ENCODE results near the gene SF3A2. TPM values are rescaled to one million over a fixed set of nuclear protein-coding genes. Genes with fewer than 3 reads are reported as not detected.

The SF3A2 gene
- total and polyA plus RNA-seq, 10 of the 15 experiments (the other 5 are each of a cell fraction or from before 2014, with no cell fraction given) = 0.33 to 143 (median 30.6) TPM

DNA sequence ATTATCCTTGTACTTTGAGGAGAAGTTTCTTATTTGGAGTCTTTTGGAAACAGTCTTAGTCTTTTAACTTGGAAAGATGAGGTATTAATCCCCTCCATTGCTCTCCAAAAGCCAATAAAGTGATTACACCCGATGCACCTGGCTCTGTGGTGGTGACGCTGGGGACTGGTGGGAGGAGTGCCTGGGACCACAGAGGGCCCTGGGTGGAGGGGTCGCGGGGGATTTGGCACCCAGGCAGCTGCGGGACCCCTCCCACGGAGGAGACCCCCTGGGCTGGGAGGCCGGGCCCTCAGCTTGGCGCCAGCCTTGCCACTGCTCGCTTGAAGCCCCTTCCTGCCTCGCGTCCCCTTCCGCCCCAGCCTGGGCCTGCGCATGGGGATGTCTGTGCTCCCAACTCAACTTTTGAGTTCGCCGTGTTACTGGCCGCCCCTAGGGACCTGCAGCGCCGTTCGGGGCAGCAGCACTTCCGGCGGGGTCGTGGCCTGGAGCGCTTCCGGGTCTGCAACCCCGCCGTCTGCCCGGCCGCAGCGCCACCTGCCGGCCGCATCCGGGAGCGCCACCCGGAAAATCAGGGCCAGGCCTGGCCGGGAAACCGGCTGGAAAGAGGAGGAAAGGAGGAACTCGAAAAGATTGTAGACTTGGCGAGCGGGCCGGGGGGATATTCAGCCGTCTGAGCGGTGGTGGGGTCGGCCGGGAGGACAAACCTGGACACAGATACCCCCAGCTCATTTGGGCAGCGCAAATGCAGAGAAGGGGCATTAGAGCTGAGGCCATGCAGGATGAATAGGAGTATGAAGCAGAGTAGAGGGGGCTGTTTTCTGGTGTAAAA lies 36.9 kb downstream of the SF3A2 start (continued):
- TF ChIP-seq, protein P1, sequence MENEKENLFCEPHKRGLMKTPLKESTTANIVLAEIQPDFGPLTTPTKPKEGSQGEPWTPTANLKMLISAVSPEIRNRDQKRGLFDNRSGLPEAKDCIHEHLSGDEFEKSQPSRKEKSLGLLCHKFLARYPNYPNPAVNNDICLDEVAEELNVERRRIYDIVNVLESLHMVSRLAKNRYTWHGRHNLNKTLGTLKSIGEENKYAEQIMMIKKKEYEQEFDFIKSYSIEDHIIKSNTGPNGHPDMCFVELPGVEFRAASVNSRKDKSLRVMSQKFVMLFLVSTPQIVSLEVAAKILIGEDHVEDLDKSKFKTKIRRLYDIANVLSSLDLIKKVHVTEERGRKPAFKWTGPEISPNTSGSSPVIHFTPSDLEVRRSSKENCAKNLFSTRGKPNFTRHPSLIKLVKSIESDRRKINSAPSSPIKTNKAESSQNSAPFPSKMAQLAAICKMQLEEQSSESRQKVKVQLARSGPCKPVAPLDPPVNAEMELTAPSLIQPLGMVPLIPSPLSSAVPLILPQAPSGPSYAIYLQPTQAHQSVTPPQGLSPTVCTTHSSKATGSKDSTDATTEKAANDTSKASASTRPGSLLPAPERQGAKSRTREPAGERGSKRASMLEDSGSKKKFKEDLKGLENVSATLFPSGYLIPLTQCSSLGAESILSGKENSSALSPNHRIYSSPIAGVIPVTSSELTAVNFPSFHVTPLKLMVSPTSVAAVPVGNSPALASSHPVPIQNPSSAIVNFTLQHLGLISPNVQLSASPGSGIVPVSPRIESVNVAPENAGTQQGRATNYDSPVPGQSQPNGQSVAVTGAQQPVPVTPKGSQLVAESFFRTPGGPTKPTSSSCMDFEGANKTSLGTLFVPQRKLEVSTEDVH (IDR thresholded peaks at IDR 0.05; ENCODE audit: low read depth, partially characterized antibody) = peak; percentile 23
- TF ChIP-seq CREB1 (IDR thresholded peaks at IDR 0.05; ENCODE audit: low read depth) (no peak; the same call in 1 of the 2 replicates), CEBPZ (IDR thresholded peaks at IDR 0.05; ENCODE audit: low read depth, low read length) (no peak), ZZZ3 (IDR thresholded peaks at IDR 0.05; ENCODE audit: control insufficient read depth, insufficient read length, low read depth) (no peak), BACH1 (IDR thresholded peaks at IDR 0.05; ENCODE audit: borderline replicate concordance) (peak; percentile 96), NKRF (conservative IDR thresholded peaks at IDR 0.05) (peak; percentile 73; the same call in 1 of the 2 replicates), RB1 (IDR thresholded peaks at IDR 0.05; ENCODE audit: borderline replicate concordance) (0 out of 2 replicates have a peak, but pooled peaks have one; percentile 88), TCF3 (IDR thresholded peaks at IDR 0.05; ENCODE audit: borderline replicate concordance, insufficient read depth, low read depth, low read length) (no peak; the same call in 1 of the 2 replicates), HCFC1 (IDR thresholded peaks at IDR 0.05; ENCODE audit: low read length) (peak; percentile 86), SP1 (IDR thresholded peaks at IDR 0.05; ENCODE audit: low read depth, low read length) (no peak), TCF12 (IDR thresholded peaks at IDR 0.05; ENCODE audit: low read depth, low read length) (peak; percentile 58; the same call in 1 of the 2 replicates), BCLAF1 (IDR thresholded peaks at IDR 0.05) (no peak), SUZ12 (IDR thresholded peaks at IDR 0.05; ENCODE audit: unreplicated experiment) (no peak), MEF2B (IDR thresholded peaks at IDR 0.05; ENCODE audit: partially characterized antibody, poor library complexity, severe bottlenecking) (peak; percentile 97), SIX5 (IDR thresholded peaks at IDR 0.05; ENCODE audit: low read depth, low read length, severe bottlenecking) (peak; percentile 79), IKZF1 (conservative IDR thresholded peaks at IDR 0.05) (peak; percentile 91), TBL1XR1 (IDR thresholded peaks at IDR 0.05; ENCODE audit: low read depth, low read length) (peak; percentile 59; the same call in 1 of the 2 replicates)
